Activated CD8-positive, alpha-beta memory T cell treated with anti-CD3 and anti-CD28 coated beads for 24 hours (primary cell): Measurements from ENCODE around the gene RNF222.
"Not testable (repeated sequence)": the region's sequence is repeated elsewhere in the genome, so short reads cannot be mapped to it uniquely, and the experiment has no call there.

ENCODE experiments used
- DNase-seq: peaks from one replicate; pipeline ENCODE4 v3.0.0-alpha.2; 2020

The RNF222 gene

GRCh38 chr17:8409966-8410882, 12.6 kb upstream of the RNF222 start:
- peak; percentile 89 for DNase-seq

GRCh38 chr17:8408371-8408770, 10.7 kb upstream of the RNF222 start:
- DNase-seq: no peak

DNA sequence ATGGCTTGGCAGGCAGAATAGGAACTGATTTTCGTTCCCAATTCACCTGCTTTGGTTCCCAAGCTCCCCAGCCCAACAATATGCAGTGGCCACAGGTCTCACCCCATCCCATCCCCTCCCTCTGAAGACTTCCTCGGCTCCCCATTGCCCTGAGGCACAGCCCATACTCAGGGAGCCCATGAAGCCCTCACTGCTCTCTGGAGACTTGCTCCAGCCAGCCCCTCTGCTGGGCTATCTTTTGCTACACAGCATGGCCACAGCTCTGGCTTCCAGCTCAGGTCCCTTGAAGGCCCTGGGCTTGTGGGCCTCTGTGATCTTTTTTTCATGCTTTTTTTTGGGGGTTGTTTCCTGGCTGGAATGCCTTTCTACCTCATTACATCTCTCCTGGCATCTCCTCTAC, 8.5 kb upstream of the RNF222 start:
- DNase-seq: no peak

- DNase-seq: no peak
Observed at GRCh38 chr17:8405499-8406016, 7.9 kb upstream of the RNF222 start.

- DNase-seq: no peak
Observed at GRCh38 chr17:8402921-8403536, 5.4 kb upstream of the RNF222 start.

- DNase-seq: no peak
Observed at GRCh38 chr17:8401107-8401506, 3.5 kb upstream of the RNF222 start.

DNA sequence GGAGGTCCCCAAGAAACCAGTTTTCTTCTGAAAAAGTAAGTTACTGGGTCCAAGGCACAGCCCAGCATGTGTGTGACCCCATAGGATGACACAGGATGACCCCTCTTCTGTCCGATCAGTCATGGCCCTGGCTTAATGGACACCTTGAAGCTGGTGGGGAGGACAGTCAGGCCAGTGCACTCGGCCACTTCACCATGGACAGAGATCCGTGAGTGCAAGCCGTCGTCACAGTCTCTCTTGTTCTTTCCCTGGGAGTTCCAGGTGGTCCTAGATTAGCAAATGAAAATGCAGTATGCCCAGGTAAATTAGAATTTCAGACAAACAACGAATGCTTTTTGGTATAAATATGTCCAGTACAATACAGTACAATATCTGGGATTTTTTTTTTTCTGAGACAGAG, 1.4 kb upstream of the RNF222 start:
- peak; percentile 38 for DNase-seq

DNA sequence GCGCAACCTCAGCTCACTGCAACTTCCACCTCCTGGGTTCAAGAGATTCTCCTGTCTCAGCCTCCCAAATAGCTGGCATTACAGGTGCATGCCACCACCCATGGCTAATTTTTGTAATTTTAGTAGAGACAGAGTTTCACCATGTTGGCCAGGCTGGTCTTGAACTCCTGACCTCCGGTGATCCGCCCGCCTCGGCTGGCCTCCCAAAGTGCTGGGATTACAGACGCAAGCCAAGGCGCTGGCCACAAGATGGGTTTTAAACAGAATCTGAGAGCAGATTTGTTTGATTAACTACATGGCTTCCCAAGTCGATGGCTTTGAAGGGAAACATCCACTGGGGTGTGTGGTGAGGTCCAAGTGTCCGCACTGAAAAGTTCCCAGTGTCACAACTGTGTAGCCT, 3.1 kb downstream of the RNF222 start:
- DNase-seq: not testable (repeated sequence)

DNA sequence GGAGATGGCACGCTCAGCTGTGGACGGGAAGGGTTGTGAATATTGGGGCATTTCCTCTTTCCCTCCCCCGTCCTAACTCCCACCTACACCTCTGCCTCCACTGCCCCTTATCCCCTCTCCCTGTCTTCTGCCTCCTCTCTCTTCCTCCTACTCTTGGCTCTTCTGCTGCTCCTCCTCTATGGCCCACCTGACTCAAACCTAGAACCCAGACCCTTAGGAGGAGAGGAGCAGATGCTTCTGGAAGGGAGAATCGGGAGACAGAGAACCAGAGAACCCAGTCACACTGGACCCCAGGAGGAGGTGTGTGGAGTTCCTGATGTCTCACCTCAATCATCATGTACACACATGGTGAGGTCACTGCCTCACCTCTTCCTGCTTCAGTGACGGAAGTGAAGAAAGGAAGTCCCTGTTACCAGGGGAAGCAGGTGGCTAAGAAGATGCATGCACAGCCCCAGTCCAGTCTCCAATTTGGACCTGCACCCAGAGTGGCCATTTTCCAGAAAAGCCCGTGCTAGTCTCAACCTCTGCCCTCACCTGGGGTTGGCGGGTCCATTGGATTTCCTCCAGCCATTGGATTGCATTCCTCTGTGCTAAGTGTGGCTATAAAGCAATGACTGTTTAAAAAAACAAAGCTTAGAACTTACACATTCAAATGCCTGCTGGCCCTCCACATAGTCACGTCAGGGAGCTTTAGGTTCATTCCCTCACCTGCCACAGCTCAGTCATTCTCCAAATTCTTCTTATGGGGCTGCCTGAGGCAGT, 4.0 kb downstream of the RNF222 start:
- peak; percentile 70 for DNase-seq

DNA sequence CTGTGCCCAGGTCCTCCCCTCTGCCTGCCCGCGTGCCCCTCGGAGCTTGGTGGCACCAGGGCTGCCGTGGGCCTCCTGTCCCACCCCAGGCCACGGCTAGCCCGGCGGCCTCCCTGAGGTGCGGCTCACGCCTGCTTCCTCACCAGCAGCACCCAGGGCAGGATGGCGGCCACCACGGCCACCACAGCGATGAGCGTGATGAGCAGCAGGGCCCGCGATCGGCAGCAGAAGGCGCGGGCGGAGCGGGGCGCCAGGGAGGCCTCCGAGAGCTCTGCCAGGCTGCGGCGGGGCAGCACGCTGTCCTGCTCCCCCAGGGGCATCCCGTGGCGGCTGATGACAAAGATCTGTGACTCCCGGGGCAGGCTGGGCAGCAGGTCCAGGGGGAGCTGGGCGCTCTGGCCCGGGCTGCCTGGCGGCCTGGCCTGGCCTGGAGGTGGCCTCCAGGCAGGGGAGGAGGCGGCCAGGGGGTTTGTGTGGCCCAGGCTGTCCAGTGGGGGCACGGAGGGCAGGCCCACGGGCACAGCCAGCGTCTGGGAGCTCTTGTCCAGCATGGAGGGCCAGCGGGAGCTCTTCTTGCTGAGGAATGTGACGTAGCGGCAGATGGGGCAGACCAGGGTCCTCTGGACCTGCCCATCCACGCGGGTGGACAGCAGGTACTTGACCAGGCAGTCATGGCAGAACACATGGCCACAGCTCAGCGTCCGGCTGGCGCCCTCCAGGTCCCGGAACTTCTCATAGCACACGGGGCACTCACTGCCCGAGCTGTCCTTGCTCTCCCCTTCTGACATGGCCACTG, 4.8 kb downstream of the RNF222 start:
- DNase-seq: no peak

DNA sequence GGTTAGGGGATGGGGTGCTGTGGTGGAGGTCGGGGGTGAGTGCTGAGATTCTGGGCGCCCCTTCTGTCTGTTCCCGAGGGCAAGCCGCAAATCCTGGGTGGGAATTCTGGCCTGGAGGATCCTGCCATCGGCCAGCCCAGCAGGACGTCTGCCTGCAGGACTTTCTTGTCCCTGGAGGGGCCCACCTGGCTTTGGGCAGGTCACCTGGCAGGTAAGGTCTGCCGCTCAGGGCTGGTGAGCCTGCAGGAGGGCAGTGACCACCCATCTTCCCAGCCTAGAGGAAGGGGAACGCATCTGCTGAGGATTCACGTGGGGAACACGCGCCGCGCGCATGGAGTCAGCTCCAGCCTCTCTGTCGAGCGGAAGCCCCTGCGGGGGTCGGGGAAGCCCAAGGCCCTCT, 5.4 kb downstream of the RNF222 start:
- DNase-seq: no peak

DNA sequence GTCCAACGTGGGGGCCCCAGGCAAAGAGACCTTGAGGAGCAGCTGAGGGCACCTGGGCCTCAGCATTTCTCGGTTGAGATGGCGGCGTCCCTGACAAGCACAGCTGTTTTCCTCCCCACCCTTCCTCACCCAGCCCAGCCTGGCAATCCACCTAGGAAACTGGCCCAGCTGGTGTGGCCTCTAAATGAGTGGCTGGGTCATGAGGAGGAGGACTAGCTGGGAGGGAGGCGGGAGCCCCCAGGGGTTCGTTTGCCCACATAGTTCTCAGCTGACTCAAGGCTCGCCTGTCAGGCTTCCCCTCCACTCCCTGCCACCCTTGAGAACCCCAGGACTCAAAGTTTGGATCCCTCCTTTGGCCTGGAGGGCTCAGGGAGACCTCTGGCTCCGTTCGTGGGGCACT, 5.9 kb downstream of the RNF222 start:
- DNase-seq: no peak

- DNase-seq: no peak
Observed at GRCh38 chr17:8387914-8388651, 9.5 kb downstream of the RNF222 start.

- DNase-seq: no peak
Observed at GRCh38 chr17:8386841-8387240, 10.8 kb downstream of the RNF222 start.

GRCh38 chr17:8384801-8385378, 12.7 kb downstream of the RNF222 start:
- DNase-seq: no peak

- peak; percentile 99 for DNase-seq
Observed at GRCh38 chr17:8383143-8383822, 14.3 kb downstream of the RNF222 start, which contains the start of gene RPL26. Gene RPL26 (minus strand): TSS chr17:8383193. CDS start chr17:8382310, 883 bp downstream.

- DNase-seq: no peak
Observed at GRCh38 chr17:8382880-8383142, 14.8 kb downstream of the RNF222 start.

DNA sequence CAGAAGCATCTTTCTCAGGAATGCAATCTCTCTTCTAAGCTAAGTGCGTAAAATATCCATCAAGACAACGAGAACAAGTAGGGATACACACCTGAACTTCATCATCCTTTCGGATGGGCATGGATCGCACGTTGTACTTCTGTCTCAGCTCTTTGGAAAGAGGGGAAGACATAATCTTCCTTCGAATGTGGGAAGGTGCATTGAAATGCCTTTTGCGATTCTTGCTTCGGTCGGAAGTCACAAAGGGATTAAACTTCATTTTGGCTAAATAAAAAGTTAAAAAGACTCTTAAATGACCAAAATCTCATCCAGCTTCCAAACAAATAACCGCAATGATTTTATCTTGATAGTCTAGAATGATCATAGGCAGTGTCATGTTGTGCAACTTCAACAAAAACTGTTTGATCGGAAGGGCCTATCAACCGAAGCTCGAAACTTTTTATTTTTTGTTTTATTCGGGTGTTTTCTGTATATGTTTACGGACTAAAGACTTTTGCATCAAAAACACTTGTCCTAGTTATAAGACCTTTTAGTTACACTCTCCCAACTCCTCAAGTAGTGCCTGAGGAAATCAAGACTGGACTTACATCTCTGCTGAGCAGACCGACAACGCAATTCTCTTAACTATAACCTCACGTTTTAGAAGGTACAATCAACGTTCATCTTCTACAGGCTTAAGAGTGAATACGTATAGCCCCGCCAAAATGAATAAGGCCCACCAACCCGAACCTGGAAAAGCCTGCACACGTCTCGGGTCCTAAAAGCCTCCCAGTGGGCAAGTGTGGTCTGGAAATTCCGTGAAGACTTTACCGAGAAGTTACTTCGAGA, 15.4 kb downstream of the RNF222 start:
- DNase-seq: no peak

GRCh38 chr17:8380049-8380448, 17.6 kb downstream of the RNF222 start:
- DNase-seq: no peak

GRCh38 chr17:8378117-8378516, 19.5 kb downstream of the RNF222 start:
- DNase-seq: not testable (repeated sequence)
